ENCODE data around the gene CNNM3. TPM values are rescaled to one million over a fixed set of nuclear protein-coding genes. Genes with fewer than 3 reads are reported as not detected.

The CNNM3 gene
- polyA plus RNA-seq, 4 donors, result 27.5 to 37.3 (median 34.2) TPM

GRCh38 chr2:96816836-96817702 lies 1.0 kb downstream of the CNNM3 start:
- DNase-seq (ENCODE audit: low read depth in 4 of 4, low spot score in 3 of 4), result no peak

- DNase-seq (ENCODE audit: low read depth in 4 of 4, low spot score in 3 of 4), result no peak
These were observed 1.8 kb downstream of the CNNM3 start for GRCh38 chr2:96817882-96818281.

- DNase-seq (ENCODE audit: low read depth in 4 of 4, low spot score in 3 of 4), result no peak
These were observed 3.2 kb downstream of the CNNM3 start for GRCh38 chr2:96819128-96819875.

DNA sequence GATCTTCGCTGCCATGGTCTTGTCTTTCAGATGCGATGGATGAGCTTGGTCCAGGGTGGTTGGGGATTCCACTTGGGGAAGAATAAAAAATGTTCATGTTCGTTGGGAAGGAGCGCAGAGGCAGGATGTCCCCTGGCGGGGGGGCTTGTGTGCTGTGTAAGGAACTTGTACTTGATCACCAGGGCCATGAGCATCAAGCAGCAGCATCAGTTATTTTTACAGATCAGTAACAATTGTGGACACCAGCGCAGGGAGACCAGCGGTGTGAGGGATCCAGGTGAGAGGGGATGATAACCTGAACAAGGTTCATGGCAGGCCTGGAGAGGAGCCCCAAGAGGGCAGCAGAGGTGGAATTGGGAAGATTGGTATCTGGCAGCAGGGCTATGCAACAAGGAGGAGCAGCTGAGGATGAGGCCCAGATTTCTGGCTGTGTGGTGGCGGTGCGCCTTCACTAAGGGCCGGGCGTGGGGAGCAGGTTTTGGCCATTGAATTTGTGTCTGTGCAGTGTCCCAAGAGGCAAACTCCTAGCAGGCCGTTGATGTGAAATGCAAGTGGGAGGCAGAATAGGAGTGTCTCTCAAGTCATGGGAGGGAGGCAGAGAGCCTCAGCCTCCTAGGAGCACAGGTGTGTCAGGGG lies 3.9 kb downstream of the CNNM3 start:
- DNase-seq (ENCODE audit: low read depth in 4 of 4, low spot score in 3 of 4), result no peak

DNA sequence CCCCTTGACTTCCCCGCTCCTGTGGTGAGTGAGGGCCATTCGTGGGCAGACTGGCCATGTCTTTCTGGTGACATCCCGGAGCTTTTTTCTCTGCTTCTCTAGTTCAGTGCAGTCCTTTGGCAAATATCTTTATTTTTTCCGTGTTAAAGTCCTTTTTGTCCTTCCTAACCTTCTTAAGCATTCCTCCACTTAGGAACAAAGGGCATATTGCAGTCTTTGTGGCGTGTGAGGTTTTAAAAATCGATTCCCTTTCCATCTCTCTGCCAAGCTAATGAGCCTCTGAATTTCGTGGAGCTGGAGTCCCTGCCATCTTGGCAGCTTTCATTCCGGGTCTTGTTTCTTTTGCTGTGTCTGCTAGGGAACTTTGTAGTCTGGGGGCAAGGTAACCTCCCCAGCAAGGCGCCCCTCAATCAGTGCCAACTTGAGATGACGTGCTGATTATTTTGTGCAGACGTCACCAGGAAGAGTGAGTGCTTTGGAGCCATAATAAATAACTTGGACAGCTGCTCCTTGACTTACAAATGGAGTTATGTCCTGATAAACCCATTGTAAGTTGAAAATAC lies 5.1 kb downstream of the CNNM3 start:
- no peak for DNase-seq (ENCODE audit: low read depth in 4 of 4, low spot score in 3 of 4)

DNA sequence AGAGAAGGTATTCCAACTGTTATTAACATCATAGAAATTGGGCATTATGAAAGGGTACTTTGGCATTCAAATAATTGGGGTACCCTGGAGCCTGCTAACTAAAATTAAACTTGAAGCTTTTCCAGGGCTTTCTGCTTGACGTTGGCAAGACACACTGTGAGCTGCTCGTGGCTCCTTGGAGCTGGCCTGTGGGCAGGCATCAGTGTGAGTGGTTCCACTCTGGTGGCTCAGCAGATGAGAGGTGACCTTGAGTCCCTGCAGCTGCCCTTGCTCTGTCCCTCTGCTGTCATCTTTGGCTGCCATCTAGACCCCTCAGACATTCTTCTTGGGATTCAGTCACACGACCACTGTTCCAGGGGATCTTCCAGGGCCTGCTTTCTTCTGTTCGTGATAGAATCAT lies 6.7 kb downstream of the CNNM3 start:
- DNase-seq (ENCODE audit: low read depth in 4 of 4, low spot score in 3 of 4), result no peak

- no peak for DNase-seq (ENCODE audit: low read depth in 4 of 4, low spot score in 3 of 4)
These were observed 7.1 kb downstream of the CNNM3 start for GRCh38 chr2:96823198-96823597.

GRCh38 chr2:96824079-96824870 lies 8.2 kb downstream of the CNNM3 start:
- DNase-seq (ENCODE audit: low read depth in 4 of 4, low spot score in 3 of 4), result no peak

- no peak for DNase-seq (ENCODE audit: low read depth in 4 of 4, low spot score in 3 of 4)
These were observed 9.0 kb downstream of the CNNM3 start for GRCh38 chr2:96825057-96825456.

DNA sequence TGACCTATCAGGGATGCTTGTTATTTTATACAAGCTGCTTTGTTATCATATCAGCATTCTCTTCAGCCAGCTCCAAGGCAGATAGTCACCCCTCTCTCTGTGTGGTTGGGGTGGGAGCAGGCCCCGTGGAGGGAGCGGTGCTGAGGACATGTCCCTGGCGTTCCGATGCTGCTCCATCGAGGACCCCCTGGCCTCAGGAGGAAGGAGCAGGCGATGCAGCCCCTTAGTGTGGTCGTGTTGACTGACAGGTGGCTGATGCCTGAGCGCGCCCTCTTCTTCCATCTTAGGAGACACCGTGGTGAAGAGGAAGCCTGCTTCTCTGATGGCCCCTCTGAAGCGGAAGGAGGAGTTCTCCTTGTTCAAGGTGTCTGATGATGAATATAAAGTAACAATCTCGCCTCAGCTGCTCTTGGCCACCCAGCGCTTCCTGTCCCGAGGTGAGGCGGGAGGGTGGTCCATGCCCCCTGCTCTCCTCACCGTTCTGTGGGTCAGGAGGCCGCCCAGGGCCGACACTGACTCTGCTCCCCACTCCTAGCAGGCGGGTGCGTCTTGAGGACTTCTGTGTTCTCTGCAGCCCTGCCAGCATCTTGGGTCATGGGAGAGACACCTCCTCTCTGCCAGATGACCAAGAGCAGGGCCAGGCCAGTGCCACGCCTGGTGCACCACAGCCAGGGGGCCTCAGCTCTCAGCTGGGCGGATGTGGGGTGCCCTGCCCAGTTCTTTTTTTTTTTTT lies 10.6 kb downstream of the CNNM3 start:
- DNase-seq (ENCODE audit: low read depth in 4 of 4, low spot score in 3 of 4), result no peak

GRCh38 chr2:96828436-96828835 lies 12.4 kb downstream of the CNNM3 start:
- no peak for DNase-seq (ENCODE audit: low read depth in 4 of 4, low spot score in 3 of 4)

GRCh38 chr2:96828874-96829273 lies 12.8 kb downstream of the CNNM3 start:
- DNase-seq (ENCODE audit: low read depth in 4 of 4, low spot score in 3 of 4), result no peak

GRCh38 chr2:96830044-96830562 lies 14.0 kb downstream of the CNNM3 start:
- DNase-seq (ENCODE audit: low read depth in 4 of 4, low spot score in 3 of 4), result no peak

GRCh38 chr2:96831679-96832078 lies 15.6 kb downstream of the CNNM3 start:
- no peak for DNase-seq (ENCODE audit: low read depth in 4 of 4, low spot score in 3 of 4)

GRCh38 chr2:96832408-96832753 lies 16.3 kb downstream of the CNNM3 start:
- DNase-seq (ENCODE audit: low read depth in 4 of 4, low spot score in 3 of 4), result no peak

DNA sequence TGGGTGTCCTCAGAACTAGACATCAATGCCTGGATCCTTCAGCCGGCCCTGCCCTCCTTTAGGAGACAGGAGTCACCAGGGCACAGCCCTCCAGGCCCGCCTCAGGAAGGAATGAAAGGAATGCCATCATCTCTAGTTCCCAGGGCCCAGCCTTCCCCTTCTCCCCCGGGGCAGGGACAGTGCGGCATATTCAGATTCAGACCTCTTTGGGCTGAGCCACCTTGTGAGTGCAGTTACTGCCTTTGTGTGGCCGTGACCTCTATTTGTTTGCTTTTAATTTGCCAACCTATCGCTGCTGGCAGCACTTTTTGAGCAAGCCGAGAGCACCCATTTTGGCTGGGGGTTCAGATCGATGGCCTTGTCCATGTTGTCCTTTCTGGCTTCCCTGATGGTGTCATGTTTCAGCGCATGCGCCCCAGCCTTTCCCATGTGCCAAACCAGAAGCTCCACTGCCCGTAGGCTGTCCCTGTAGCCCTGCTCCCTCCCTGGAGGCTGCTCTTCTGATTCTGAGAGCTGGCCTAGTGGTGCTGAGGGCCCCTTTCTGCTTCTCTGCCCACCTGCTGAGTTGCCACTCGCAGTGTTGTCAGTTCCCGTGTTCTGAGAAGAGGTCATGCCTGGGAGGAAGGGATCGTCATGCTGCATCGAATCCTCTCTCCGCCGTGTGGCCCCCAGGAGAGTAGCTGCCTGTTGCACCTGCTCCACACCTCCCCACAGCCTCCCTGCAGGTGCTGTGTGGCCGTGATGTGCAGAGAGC lies 16.9 kb downstream of the CNNM3 start:
- DNase-seq (ENCODE audit: low read depth in 4 of 4, low spot score in 3 of 4), result no peak

- no peak for DNase-seq (ENCODE audit: low read depth in 4 of 4, low spot score in 3 of 4)
These were observed 19.8 kb downstream of the CNNM3 start for GRCh38 chr2:96835830-96836229.

DNA sequence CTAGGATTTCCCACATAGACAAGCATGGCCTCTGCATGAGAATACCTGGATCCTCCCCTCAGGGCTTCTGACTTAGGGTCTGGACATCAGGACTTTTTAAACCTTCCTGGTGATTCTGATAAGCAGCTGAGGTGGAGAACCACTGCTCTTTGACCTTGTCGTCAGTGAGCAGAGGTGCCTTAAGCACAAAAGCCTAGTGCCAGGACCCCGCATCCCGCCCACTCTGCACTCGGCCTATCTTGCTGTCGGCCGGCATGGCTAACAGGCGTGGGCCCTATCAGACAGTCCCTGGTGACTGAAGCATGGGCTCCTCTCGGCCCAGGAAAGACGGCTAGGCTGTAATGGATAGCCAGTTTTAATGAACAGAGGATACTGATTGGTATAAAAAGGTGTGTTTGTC lies 21.5 kb downstream of the CNNM3 start:
- no peak for DNase-seq (ENCODE audit: low read depth in 4 of 4, low spot score in 3 of 4)

All from left renal pelvis (tissue), 4 donors.